Activated T-cell treated with anti-CD3 and anti-CD28 coated beads, Interleukin-2, amount 50 U/mL, for 48 hours (primary cell): Measurements from ENCODE around the gene DOCK9.

Experiments used
- DNase-seq, 2 experiments: peaks; one replicate each; pipeline ENCODE4 v3.0.0-alpha.2; 2020

The DOCK9 gene

DNA sequence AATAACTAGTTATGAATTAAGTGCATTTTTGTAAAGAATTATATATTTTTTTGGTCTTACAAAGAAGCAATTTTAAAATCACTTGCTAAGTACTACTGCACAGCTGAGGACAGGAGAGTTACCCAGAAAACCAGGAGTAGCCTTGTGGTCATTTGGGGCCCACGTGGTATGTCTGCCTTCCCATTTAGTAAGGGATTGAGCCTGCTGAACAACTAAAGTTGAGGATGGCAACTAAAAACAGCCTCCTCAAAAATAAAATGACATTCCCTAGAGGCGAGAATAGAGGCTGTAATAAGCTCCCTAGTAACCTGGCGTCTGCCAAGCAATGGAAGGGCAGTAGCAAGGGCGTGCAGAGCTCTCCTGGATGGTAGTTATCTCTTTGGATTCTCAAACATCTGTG, 36.3 kb downstream of the DOCK9 start:
- DNase-seq = no peak

DNA sequence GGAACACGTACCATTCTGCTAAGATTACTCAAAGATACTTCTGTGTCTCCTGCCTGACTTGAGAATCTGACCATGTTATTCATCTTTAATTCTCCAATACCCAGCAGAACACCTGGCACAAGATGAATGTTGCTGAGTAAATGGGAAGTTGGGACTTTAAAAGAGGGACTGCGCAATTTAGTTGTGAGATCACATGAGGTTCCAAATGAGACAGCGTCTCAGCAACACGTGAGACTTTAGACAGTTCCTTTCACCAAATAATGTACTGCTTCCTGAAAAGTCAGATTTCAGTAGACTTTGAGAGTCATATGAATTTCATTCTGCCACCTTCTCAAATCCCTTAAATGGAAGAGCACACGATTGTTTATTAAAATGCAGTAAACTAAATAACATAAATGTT, 36.7 kb downstream of the DOCK9 start:
- no peak for DNase-seq

DNA sequence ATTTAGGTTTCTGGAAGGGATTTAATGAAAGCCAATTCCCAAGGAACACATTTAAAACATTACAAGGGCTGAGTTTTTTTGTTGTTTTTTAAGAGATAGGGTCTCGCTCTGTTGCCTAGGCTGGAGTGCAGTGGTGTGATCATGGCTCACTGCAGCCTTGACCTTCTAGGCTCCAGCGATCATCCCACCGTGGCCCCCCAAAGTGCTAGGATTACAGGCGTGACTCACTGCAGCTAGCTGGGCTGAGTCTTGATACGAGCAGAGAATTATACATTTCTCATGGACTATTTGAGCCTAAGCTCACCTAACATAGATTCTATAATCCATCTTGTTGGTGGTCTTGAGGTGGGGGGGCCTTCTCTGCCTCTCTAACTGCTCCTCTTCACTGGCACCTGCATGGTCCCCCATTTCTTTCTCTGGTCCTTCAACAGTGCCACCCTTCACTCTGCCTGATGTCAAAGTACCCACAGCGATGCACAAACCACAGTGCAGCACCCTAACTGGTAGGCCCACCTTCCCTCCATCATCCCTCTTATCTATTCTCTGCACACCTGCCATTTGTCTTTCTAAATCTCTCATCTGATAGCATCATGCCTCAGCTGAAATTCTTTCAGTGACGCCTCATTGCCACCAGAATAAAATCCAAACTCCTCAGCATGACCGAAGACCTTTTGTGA, 37.4 kb downstream of the DOCK9 start:
- no peak for DNase-seq

DNA sequence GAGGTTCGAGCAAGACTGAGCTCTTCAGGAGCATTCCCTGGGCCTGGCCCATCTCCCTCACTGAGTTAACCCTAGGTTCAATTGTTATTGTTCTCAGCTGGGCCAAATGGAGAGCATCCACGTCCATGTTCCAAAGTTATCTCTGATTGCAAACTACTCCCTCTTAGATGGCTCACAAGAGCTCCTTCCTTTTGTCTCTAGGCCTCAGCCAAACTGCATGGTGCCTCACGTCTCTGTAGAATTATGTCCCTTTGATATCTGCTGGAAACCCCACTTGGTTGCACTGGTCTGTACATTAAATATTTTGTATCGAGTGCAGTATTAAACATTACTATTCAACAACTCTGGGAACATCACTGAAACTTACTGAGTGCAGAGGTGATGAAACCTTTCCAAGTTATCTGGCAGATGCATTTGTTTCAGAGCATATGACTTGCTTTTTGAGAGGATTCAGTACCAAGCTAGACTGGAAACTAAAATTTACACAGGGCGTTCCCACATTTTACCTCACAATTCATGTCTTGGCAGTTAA, 38.1 kb downstream of the DOCK9 start:
- DNase-seq = no peak

DNA sequence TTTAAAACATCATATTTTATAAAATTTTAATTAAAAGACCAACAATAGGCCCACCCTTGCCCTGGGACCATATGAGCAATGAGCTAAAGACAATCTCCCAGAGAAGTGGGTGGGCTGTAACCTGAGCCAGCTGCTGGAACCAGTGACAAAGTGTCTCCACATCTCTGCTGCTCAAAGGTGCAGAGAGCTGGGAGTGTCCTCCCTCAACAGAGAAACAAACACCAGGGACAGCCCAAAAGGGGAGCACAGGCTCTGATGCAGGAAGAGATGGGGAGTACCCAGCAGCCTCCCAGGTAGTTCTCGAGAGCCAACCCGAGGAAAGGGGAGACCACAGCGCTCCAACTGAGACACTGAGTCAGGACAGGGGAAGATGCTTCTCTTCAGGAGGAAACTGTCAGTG, 39.1 kb downstream of the DOCK9 start:
- DNase-seq = no peak

DNA sequence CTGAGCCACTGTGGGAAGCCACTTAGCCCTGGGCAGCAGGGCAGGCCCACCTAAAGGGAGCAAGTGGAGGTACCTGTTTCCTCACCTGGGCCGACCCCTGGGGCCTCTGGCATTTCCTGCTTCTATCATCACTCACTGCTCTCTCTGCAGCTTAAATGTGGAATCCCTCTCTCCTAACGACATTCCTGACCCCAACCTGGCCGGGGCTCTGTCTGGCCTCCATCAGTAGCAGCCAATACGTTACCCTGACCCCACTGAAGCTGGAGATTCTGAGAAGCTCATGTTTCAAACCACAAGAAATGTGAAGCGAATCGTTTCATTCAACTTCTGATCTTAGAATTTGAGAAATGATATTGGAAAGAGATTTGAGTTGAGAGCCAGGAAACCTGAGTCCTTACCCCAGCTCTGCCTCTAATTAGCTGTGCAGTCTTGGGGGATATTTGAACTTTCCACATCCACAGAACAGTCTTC, 39.9 kb downstream of the DOCK9 start:
- no peak for DNase-seq

DNA sequence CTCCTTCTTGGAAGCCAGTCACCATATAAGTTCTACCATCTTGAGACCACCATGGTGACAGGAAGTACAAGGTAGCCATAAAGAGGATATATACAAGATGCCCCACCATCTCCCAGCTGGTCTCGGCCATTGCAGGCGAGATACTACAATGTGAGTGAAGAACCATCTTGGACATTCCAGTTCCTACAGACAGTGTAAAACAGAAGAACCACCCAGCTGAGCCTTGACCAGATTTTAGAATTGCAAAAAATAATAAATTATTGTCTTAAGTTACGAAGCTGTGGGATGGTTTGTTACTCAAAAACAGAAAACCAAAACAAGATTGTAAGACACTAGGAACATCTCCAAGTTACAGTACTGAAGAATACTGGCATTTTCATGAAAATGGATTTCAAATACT, 43.6 kb downstream of the DOCK9 start:
- DNase-seq = no peak

DNA sequence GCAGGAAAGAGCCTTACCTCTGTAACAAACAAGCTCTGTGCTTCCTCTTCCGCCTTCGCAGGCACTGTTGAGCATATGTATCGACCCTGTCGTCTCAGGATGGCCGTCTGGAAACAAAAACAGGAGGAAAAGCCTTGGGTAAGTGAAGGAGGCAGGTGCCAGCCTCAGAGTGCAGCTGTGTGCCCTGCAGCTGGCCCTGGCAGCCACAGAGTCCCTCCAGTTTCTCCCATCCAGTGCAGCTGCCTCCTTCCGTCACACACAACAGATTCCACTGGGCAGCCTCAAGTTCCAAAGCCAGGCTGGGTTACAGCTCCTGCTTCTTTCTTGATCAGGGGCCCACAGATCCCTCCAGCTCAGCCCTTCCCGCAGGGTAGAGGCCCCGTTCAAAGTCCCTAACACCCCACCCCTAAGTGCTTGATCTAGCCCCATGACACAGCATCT, 47.7 kb downstream of the DOCK9 start:
- peak; percentile 27 to 31 for DNase-seq

DNA sequence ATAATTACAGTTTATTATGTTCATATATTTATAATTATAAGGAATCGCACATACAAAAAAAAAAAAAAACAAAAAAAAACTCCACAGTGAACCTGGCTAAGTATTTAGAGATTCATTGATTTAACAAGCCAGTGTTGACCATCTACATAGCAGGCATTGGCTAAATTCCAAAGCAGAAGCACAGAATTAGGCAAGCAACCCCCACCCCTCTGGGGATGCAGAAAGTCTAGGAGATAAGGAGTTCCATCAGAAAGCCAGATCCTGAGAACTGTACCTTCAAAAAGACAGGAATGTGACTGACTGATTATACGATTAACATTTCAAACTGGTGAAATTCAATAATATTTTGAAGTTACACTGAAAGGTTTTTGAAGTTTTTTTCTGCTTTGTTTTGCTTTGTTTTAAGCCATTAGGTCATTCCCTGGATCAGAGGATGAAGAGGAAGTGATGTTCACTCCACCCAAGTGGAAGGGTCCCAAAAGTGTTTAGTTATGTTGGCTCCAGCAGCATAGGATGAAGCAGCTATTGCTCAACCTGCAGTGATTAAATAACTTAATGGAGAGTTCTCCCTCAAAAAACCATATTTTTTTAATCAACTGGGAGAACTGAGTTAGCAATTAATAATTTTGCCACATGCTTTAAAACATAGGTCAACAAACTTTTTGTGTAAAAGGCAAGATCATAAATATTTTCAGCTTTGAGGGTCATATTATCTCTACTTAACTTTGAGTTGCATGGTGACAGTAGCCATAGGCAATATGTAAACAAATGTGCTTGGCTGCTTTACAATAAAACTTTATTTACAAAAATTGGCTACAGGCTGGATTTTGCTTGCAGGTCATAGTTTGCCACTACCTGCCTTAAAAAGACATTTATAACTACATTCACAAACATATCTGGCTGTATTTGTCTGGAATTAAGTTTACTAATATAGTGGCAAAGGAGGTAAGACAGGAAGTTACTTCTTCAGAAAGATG, 49.6 kb downstream of the DOCK9 start:
- no peak for DNase-seq

DNA sequence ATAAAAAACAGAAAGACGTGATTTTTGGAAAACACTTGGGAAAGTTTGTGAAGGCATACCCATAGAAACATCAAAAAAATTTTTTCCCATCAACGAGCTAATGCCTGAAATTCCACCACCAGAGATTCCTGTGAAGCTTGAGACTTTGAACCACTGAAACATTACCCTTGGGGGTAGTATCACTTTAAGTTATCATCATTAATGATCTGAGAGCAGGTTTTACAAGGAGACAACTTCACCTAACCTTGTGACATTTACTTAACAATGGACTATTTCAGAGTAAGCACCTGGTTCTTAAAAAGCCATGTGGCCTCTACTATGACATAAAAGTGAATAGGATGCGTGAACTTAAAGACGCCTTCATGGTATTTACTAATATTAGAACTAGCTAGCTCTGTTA, 51.9 kb downstream of the DOCK9 start:
- no peak for DNase-seq

DNA sequence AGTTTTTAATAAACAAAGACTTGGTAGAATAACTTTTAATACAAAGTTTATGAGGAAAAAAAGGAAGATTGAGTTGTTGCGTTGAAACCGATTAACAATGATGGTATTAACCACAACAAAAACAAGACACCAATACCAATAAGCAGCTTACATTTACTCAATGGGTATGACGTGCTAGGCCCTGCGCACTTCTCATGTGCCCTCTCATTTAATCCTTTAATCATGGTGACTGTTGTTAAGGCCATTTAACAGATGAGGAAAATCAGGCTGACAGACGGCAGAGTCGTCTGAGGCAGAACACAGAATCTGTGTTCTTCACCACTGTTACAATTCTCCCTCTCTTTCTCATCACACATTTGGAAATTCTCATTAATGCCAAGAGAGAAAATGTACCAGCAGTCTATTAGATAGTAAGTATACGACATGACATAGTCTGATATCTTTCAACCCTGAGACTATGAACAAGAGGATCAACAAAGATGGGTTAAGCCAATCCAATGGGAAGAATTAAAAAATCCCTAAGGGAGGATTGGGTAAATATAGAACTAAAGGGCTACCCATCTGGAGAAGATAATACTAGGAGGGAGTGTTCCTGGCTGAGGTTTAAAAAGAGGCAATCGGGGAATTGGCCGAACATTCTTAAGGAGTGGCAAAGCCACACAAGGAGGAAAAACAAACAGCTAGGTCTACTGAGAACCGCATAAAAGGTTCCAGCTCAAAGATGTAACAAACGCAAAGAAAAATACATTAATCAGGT, 54.0 kb downstream of the DOCK9 start:
- no peak for DNase-seq

DNA sequence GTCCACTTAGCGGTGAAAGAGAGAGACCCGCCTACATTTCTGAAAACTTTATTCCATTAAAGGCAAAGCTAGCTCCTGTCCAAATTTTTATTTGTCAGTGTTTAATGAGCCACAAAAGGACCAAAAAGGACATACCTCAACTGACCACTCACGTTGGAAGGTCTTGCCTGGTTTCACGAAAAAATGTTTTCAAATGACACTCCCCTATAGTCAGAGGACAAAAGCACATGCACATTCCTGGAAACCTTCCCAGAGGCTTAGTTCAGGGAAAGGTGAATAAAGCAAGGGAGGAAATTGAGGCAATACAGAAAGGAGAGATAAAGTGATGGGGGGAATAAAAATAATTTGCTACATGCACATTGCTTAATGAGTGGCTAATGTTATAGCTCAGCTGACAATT, 55.6 kb downstream of the DOCK9 start:
- no peak for DNase-seq

DNA sequence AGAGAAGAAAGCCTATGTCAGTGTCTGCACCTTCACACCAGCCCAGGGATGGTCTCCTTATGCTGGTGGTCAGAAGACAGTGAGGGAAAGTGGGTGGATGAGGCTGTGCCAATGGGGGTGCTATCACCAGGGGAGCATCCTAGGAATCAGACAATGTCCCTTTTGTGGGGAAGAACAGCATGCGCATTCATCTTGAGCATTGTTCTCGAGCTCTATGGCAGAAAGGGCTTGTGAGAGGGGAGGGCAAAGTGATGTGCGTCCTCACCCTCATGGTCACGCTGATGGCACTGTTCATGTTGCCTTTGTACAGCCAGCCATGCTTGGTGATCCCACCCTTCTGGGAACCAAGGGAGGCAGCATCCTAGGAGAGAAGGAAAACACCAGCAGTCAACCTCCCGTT, 56.1 kb downstream of the DOCK9 start:
- no peak for DNase-seq

DNA sequence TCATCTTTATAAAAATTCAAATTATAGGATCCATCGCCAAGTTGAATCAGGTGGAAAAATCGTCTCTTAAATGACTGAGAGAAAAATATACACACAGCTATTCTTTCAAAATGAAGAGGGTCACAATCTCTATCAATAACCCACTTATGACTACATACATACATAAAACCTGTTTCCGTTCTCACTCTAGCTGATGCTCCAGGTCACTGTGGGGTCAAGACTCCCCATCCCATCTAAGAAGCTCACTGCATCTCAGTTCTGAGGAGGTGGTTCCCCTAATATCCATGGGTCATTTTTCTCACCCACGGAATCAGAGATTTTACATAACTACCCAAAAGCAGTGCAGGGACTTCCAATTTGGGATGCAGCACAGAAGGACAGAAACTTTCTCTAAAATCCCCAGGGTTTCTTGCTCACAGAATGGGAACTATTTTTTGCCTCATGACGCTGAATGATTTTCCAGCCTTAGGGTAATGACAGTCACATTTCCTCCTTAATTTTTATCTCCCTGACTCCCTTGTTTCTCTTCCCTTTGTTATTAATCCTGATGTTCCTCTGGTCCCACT, 56.8 kb downstream of the DOCK9 start:
- no peak for DNase-seq

DNA sequence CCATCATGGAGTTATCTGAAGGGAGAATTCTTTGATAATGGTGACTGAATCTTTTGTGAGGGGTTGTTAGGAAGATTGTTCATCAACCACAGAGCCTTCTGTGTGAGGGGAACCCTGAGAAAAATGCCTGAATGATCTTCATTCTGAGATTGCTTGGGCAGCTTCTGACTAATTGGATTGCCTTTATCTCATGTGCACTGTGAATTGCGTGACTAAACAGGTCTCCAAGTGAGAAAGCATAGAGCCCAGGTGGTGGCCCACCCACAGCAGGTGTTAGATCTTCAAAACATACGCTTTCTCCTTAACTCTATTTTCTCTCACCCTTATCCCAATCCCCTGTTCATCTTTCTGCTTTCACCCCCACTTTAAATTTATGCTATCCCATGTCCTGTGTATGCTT, 58.3 kb downstream of the DOCK9 start:
- DNase-seq = peak; percentile 34 to 42

DNA sequence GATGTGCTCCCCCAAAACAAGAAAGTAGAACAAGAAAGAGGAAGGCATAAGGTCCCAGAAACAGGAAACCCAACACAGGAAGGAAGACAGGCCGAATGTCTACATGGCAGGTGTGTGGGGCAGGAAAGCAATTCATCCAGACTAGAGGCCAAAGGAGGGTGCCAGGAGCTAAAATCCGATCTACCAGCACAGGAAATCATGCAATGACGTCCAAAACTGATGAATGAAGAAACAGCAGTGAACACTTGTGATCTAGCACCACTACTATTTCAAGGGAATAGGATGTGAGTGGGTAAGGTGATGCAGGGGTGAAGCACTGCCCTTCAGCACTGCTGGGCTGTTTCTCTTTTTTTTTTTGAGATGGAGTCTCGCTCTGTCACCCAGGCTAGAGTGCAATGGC, 59.1 kb downstream of the DOCK9 start:
- DNase-seq = no peak

DNA sequence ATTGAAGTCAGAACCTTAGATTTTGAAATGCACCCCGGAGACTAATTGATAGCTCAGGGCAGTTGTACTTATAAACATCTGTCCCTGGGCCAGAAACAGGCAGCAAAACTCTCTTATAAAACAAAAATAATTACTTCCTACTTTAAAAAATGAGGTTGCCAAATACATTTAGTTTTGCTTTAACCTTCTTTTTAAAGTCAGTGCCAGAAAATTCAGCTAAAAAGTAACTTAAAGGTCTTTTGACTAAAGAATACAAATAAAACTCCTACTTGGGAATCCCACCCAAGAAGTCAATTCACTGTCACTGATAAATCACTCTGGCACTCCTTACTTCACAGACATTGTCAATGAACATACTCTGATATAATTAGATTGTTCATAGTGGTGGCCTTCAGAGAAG, 60.7 kb downstream of the DOCK9 start:
- DNase-seq = no peak

DNA sequence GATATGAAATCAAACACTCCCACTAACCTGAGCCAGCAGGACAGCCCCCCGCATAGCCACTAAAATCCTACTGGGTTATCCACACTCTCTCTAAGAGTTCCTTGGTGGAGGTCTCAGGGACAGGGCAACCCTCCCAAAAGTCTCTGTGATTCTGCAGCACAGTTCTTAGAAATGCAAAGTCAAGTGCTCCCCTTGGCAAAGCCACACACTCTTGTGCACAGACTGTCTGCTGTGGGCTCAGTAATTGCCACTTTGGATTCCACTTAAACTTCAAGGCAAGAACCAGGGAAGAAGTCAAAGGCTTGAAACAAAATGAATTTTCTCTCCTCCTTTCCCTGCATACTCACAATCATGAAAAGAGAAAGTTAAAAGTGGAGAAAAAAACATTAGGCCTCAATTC, 61.5 kb downstream of the DOCK9 start:
- no peak for DNase-seq

DNA sequence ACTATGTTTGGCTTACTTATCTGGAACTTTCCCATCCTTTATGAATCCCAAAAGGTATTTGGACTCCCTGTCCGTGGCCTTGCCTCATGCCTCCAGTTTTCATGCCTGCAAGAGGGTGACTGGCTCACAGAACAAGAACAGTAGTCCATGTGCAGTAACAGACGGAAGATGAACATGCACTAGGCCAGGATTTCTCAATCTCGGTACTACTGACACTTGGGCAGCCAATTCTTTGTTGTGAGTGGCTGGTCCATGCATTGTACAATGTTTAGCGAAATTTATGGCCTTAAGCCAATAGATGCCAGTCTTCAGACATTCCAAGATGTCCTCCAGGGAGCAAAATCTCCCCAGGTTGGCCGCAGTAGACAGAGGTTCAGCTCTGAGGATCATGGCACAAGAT, 61.9 kb downstream of the DOCK9 start:
- no peak for DNase-seq

DNA sequence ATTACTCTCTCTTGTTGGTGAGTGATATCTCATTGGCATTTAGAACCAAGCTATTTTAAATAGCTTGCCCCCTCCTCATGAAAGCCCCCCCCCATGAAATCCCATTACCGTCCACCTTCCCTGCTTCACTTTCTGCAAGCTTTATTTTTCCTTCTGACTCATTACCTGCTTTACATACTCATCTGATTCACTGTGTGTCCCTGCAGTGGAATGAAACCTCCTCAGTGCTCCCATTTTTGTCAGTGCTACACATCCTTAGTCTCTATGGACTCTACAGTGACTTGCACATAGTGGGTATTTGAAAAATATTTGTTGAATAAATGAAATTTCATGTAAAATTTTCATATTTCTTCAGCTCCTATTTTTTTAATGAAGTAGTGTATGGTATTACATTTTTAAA, 62.3 kb downstream of the DOCK9 start:
- DNase-seq = no peak

DNA sequence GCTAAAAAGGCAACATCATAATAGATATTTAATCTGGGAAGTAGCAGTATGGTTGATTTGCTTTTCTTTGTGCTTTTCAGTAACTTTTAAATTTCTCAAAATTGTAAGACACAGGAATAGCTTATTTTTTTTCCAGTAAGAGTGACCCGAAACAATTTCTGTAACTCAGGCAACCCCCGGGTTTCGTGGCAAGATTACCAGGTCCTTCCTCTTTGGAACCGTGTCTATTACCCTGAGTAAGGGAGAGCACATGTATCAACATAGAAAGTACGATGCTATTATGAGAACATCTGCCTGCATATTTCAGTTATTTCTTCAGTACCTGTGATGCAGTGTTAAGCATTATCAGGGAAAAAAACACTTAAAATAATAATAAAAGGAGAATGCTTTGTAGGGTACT, 64.1 kb downstream of the DOCK9 start:
- no peak for DNase-seq

DNA sequence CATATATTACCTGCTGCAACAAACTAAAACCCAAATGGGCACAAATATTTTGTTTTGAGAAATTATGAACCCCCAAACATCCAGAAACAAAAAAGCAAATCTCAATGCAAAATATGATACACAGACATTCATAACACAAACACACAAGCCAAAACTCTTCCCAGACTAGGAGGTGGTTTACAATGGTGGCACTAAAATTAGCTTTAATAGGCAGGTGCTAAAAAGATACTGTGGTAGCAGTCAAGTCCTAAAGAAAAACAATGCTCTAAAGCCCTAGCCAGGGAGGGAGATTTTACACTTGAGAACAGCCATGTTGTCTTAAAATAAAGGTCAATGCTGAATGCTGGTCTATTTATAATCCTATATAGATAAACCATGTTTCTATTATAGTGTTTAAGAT, 65.0 kb downstream of the DOCK9 start:
- no peak for DNase-seq

DNA sequence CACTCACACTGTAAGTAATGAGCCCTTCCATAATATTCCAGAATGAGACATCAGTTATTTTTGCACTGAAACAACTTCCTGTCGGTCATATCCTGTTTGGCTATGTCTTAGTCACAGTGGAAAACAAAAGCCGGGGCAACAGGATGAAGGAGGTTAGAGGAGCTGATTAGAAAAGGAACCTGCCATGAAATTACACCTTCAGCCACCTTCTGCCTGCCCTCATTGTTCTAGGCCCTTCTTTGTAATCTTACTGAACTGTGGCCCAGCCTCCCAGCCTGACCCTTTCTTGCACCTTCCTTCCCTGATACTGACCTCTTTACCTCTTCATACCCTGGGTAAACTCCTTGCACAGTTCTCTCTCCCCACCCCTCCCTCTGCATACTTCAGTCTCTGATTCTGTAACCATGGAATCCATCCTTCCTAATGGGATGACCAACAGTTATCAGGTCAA, 67.3 kb downstream of the DOCK9 start:
- peak; percentile 37 to 43 for DNase-seq
